CD4-positive, CD25-positive, alpha-beta regulatory T cell (primary cell): Measurements from ENCODE around the gene HACD3. TPM values are rescaled to one million over a fixed set of nuclear protein-coding genes. Genes with fewer than 3 reads are reported as not detected.

ENCODE experiments used
- ATAC-seq, 2 donors: fragments of 150-1000 bp; cut with Tn5 transposase; one replicate each; pipeline ENCODE4 v1.10.0; 2021; ENCODE audit warnings: low read depth in 2 of 2, moderate number of reproducible peaks in 2 of 2, moderate library complexity in 1 of 2
- DNase-seq, 3 donors: peaks; one replicate each; pipeline versions ENCODE4 v3.0.0 to v3.0.0-alpha.2; 2012 to 2022; ENCODE audit warnings: mixed read lengths in 1 of 3
- H3K27ac ChIP-seq: one replicate; pipeline ENCODE4 v1.7.0; 2013; ENCODE audit warnings: mild to moderate bottlenecking, low read length; ENCODE audit not compliant: insufficient read depth, poor library complexity, severe bottlenecking
- H3K27me3 ChIP-seq: one replicate; pipeline ENCODE4 v1.7.0; 2013; ENCODE audit warnings: low read length; ENCODE audit not compliant: control insufficient read depth, insufficient read depth
- H3K36me3 ChIP-seq: one replicate; pipeline ENCODE4 v1.7.0; 2013; ENCODE audit warnings: mild to moderate bottlenecking, low read length, moderate library complexity; ENCODE audit not compliant: control insufficient read depth, insufficient read depth
- H3K4me1 ChIP-seq: 2 replicates; pipeline ENCODE4 v1.7.0; 2013; ENCODE audit warnings: mild to moderate bottlenecking, low read length; ENCODE audit not compliant: insufficient read depth, control insufficient read depth, poor library complexity, severe bottlenecking
- H3K4me3 ChIP-seq: one replicate; pipeline ENCODE4 v1.7.0; 2013; ENCODE audit warnings: low read depth, mild to moderate bottlenecking, low read length, moderate library complexity
- H3K9me3 ChIP-seq, 2 experiments: 1 replicate in 1 of 2; 2 replicates in 1 of 2; pipeline ENCODE4 v1.7.0; 2013; ENCODE audit warnings: low read length in 2 of 2, mild to moderate bottlenecking in 1 of 2, moderate library complexity in 1 of 2; ENCODE audit not compliant: control insufficient read depth in 2 of 2
- H3K27ac Mint-ChIP-seq, 3 donors: one replicate each; pipeline ENCODE4 v1.8.0; 2020 to 2022; ENCODE audit warnings: mild to moderate bottlenecking in 3 of 3, mixed read lengths in 3 of 3, moderate library complexity in 2 of 3
- H3K27me3 Mint-ChIP-seq: one replicate; pipeline ENCODE4 v1.8.0; 2022; ENCODE audit warnings: mild to moderate bottlenecking, mixed read lengths
- H3K36me3 Mint-ChIP-seq: one replicate; pipeline ENCODE4 v1.8.0; 2020; ENCODE audit warnings: mixed read lengths
- H3K4me1 Mint-ChIP-seq, 4 donors: one replicate each; pipeline ENCODE4 v1.8.0; 2020 to 2022; ENCODE audit warnings: mixed read lengths in 4 of 4, mild to moderate bottlenecking in 1 of 4
- H3K4me3 Mint-ChIP-seq, 4 donors: one replicate each; pipeline ENCODE4 v1.8.0; 2020 to 2022; ENCODE audit warnings: mild to moderate bottlenecking in 4 of 4, mixed read lengths in 4 of 4, moderate library complexity in 3 of 4
- H3K9me3 Mint-ChIP-seq, 7 donors: one replicate each; pipeline ENCODE4 v1.8.0; 2020 to 2022; ENCODE audit warnings: mixed read lengths in 7 of 7, mild to moderate bottlenecking in 3 of 7, moderate library complexity in 2 of 7
- polyA plus RNA-seq, 4 donors: library from polyadenylated mRNA; unstranded; fragments of 300-500 nt; fragmentation: Illumina TruSeq; gene quantifications; one replicate each; pipeline ENCODE4 v1.2.3, GENCODE V29; 2021
- total RNA-seq: library from RNA; stranded (reverse); gene quantifications from one replicate; pipeline ENCODE4 v1.2.3, GENCODE V29; 2022

HACD3 gene
- total and polyA plus RNA-seq, 5 donors from 2014 or later: 16.5 to 43.8 (median 36.0) TPM

DNA sequence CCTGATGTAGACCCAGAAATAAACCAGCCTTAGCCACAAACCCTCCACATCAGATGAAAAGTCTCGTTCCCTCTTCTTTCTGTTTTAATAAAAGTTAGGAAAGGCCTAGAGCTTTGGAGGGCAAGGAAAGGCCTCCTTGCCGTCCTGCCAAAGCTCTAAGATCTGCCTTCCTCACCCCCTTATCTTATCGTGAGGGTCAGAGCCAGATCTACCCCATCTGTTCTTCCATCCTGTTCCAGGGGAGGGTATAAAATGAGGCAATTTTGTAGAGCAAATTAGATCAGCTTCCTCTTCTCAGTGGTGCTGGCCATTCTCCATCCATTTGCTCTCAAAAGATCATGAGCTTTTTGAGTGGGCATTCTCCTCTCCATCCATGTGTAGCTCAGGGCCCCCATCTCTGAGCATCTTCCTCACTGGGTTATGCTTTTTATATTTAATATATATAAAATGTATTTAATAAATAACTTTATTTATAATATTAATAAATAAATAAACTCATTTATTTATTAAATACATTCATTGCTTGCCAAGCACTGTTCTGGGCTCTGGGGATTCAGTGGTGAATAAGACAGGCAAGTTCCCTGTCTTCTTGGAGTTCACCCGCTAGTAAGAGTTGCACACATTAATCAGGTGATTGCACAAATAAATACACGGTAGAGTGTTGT is 89.5 kb downstream of the HACD3 start:
- Mint-ChIP-seq H3K27ac (no peak overlapping the region), H3K36me3 (peaks cover 30% of the 10 kb centered on the region), H3K4me3 (no peak overlapping the region), H3K27me3 (no peaks in the 10 kb centered on the region), H3K9me3 (no peaks in the 10 kb centered on the region), H3K4me1 (peaks cover 0 to 7% (median under 1%) of the 10 kb centered on the region in 4 donors)
- no peaks in the 10 kb centered on the region for H3K27me3 ChIP-seq
- no peak overlapping the region for H3K27ac ChIP-seq
- H3K4me3 ChIP-seq: no peak overlapping the region
- no peaks in the 10 kb centered on the region for H3K9me3 ChIP-seq
- DNase-seq (no peak), ATAC-seq (no peak)
- H3K36me3 ChIP-seq: no peaks in the 10 kb centered on the region
- H3K4me1 ChIP-seq: no peaks in the 10 kb centered on the region

DNA sequence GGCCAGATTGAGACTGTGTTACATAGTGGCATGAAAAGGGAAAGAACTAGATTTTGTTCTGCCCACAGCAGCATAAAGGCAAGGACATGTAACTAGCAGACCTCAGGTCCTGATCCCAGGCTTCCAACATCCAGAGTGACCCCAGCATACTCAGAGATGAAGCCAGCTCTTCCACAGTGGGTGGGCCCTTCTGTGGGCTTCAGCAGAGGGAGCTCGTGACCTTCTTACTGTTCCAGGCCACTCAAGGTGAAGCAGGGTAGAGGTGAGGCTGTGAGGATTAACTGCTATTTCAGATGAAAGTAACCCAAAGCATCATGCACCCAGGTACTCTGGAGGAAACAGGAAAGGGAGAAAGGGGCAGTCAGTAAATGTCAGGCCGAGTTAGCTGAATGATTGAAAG is 90.6 kb downstream of the HACD3 start:
- no peak overlapping the region for H3K27ac ChIP-seq
- DNase-seq (no peak), ATAC-seq (no peak)
- Mint-ChIP-seq H3K9me3 (peaks cover 0 to 1% (median 0%) of the 10 kb centered on the region in 7 donors), H3K36me3 (peaks cover 39% of the 10 kb centered on the region), H3K27me3 (no peaks in the 10 kb centered on the region), H3K4me3 (no peak overlapping the region), H3K27ac (no peak overlapping the region), H3K4me1 (peaks cover 0 to 7% (median under 1%) of the 10 kb centered on the region in 4 donors)
- H3K36me3 ChIP-seq: no peaks in the 10 kb centered on the region
- no peaks in the 10 kb centered on the region for H3K4me1 ChIP-seq
- H3K9me3 ChIP-seq: no peaks in the 10 kb centered on the region
- H3K27me3 ChIP-seq: no peaks in the 10 kb centered on the region
- H3K4me3 ChIP-seq: no peak overlapping the region

DNA sequence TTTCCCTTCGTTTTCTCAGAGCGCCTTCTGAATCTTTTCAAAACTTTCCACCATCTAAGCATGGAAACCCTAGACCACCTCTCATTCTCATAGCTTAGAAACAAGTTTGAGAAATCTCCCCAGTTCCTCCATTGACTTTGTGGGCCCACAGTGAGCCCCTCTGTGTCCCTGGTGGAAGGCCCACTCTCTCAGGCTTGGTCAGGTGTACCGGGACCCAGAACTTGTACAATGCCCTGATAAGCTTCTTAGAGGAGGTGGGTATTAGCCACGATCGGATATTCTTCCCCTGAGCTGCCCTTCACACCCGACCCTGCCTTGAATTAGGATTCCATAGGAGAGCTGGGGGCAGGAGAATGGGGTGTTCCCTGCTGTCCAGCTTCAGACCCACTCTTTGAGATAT is 91.4 kb downstream of the HACD3 start, which contains the start of gene SLC24A1:
TSS of gene SLC24A1 (plus strand) at position 301 of the 400 bp plus-strand sequence. CDS start 2,143 bp downstream, outside the sequence.
- H3K27me3 Mint-ChIP-seq: no peaks in the 10 kb centered on the region
- H3K4me1 Mint-ChIP-seq: peaks cover 0 to 7% (median under 1%) of the 10 kb centered on the region in 4 donors
- H3K9me3 Mint-ChIP-seq: peaks cover 0 to 1% (median 0%) of the 10 kb centered on the region in 7 donors
- H3K4me3 Mint-ChIP-seq: no peak within 1 kb of the TSS
- H3K4me1 ChIP-seq: no peaks in the 10 kb centered on the region
- ATAC-seq: no peak
- no peak within 1 kb of the TSS for H3K4me3 ChIP-seq
- peaks cover 3% of the 10 kb centered on the region for H3K36me3 ChIP-seq
- no peaks in the 10 kb centered on the region for H3K9me3 ChIP-seq
- H3K36me3 Mint-ChIP-seq: peaks cover 42% of the 10 kb centered on the region
- no peak for DNase-seq
- no peaks in the 10 kb centered on the region for H3K27me3 ChIP-seq
- no peak within 1 kb of the TSS for H3K27ac ChIP-seq
- H3K27ac Mint-ChIP-seq: no peak within 1 kb of the TSS

DNA sequence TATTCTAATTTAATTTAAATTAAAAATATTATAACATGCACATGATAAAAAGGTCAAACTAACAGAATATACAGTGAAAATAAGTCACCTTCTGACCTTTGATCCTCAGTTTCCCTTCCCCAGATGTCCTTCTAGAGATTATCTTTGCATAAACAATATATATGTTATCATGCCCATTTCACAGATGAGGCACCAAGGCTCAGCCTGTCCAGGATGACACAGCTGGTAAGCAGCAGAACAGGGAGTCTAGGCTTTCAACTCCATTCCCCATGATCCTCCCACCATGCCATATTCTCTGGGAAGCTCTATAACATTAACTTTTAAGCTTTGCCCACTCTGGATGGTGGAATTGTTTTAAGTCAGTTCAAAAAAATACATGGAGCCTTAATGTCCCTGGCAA is 92.8 kb downstream of the HACD3 start:
- H3K27me3 ChIP-seq: no peaks in the 10 kb centered on the region
- H3K4me3 ChIP-seq: no peak overlapping the region
- H3K36me3 ChIP-seq: peaks cover 3% of the 10 kb centered on the region
- no peak overlapping the region for H3K27ac ChIP-seq
- H3K27me3 Mint-ChIP-seq: no peaks in the 10 kb centered on the region
- no peak for ATAC-seq
- peaks cover 0 to 2% (median 0%) of the 10 kb centered on the region in 4 donors for H3K4me1 Mint-ChIP-seq
- H3K9me3 ChIP-seq: no peaks in the 10 kb centered on the region
- no peak overlapping the region for H3K4me3 Mint-ChIP-seq
- H3K27ac Mint-ChIP-seq: no peak overlapping the region
- DNase-seq: no peak
- H3K4me1 ChIP-seq: no peaks in the 10 kb centered on the region
- H3K9me3 Mint-ChIP-seq: peaks cover 0 to 1% (median 0%) of the 10 kb centered on the region in 7 donors
- peaks cover 46% of the 10 kb centered on the region for H3K36me3 Mint-ChIP-seq

DNA sequence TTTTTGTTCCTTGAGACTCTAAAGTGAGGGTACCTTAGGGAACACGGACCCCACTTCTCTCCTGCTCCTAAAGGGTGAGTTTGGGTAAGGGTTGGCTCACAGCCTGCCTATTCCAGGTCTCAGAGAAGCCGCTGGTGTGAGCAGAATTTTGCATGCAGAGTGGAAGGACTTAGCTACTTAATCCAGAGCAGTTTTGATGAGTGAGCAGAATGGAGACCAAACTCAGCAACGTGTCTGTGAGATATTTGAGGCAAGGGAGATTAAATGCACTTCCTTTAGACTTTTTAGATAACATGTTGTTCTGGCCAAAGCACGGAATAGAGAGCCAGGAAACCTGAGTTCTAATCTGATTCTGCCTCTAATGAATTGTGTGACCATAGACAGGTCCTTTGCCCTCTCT is 96.6 kb downstream of the HACD3 start:
- Mint-ChIP-seq H3K4me3 (no peak overlapping the region), H3K36me3 (peaks cover 39% of the 10 kb centered on the region), H3K27me3 (no peaks in the 10 kb centered on the region), H3K27ac (no peak overlapping the region), H3K4me1 (peaks cover 5 to 15% (median 10%) of the 10 kb centered on the region in 4 donors), H3K9me3 (peaks cover 0 to 1% (median 0%) of the 10 kb centered on the region in 7 donors)
- H3K4me1 ChIP-seq: peaks cover 13% of the 10 kb centered on the region
- no peaks in the 10 kb centered on the region for H3K9me3 ChIP-seq
- ATAC-seq: no peak
- H3K36me3 ChIP-seq: peaks cover 3% of the 10 kb centered on the region
- H3K4me3 ChIP-seq: no peak overlapping the region
- H3K27me3 ChIP-seq: no peaks in the 10 kb centered on the region
- DNase-seq: no peak
- H3K27ac ChIP-seq: no peak overlapping the region

Other genes with a start within 250 kb of the HACD3 start
- 14.9 TPM for gene PARP16, start 243.6 kb upstream of the HACD3 start, total RNA-seq
- gene PARP16, start 243.6 kb upstream of the HACD3 start, polyA plus RNA-seq: 10 to 100 TPM; 20.4 to 25.9 (median 22.3) TPM
- gene RNU5A-1, start 234.4 kb upstream of the HACD3 start, total RNA-seq: not detected
- not detected for gene RNU5A-1, start 234.4 kb upstream of the HACD3 start, polyA plus RNA-seq
- not detected for gene RNU5B-1, start 225.8 kb upstream of the HACD3 start, total RNA-seq
- not detected for gene RNU5B-1, start 225.8 kb upstream of the HACD3 start, polyA plus RNA-seq
- gene IGDCC3, start 152.5 kb upstream of the HACD3 start, total RNA-seq: not detected
- not detected for gene IGDCC3, start 152.5 kb upstream of the HACD3 start, polyA plus RNA-seq
- 0.10 TPM for gene IGDCC4, start 107.5 kb upstream of the HACD3 start, total RNA-seq
- under 1 TPM in 1 of 4 donors, not detected in 3; 0.26 TPM for gene IGDCC4, start 107.5 kb upstream of the HACD3 start, polyA plus RNA-seq
- 43.1 TPM for gene DPP8, start 12.8 kb upstream of the HACD3 start, total RNA-seq
- 10 to 100 TPM; 43.2 to 52.4 (median 45.7) TPM for gene DPP8, start 12.8 kb upstream of the HACD3 start, polyA plus RNA-seq
- 22.7 TPM for gene INTS14, start 80.7 kb downstream of the HACD3 start, total RNA-seq
- 10 to 100 TPM; 28.2 to 40.6 (median 33.2) TPM for gene INTS14, start 80.7 kb downstream of the HACD3 start, polyA plus RNA-seq
- gene SLC24A1, start 91.5 kb downstream of the HACD3 start, total RNA-seq: 5.2 TPM
- 1 to 10 TPM; 1.5 to 3.8 (median 2.0) TPM for gene SLC24A1, start 91.5 kb downstream of the HACD3 start, polyA plus RNA-seq